Activated CD8-positive, alpha-beta memory T cell treated with anti-CD3 and anti-CD28 coated beads for 36 hours (primary cell): Measurements from ENCODE around the gene TPD52L2. TPM values are rescaled to one million over a fixed set of nuclear protein-coding genes. Genes with fewer than 3 reads are reported as not detected.

Source experiments
- CTCF ChIA-PET: fragments of 350-600 bp; sonication (Branson Sonifier 250); formaldehyde crosslinking; loops from one replicate; lab custom pipeline; 2021; ENCODE audit warnings: antibody characterized with exemption; lab: Charles Lee
- POLR2A ChIA-PET: fragments of 350-600 bp; sonication (Branson Sonifier 250); formaldehyde crosslinking; loops from one replicate; lab custom pipeline; 2021; ENCODE audit warnings: antibody characterized with exemption; lab: Charles Lee
- total RNA-seq, 2 experiments: library from RNA; stranded (reverse); gene quantifications; one replicate each; pipeline ENCODE4 v1.2.3, GENCODE V29; 2021

TPD52L2 gene
- total RNA-seq, 2 experiments from 2014 or later = 62.7 to 67.0 TPM

GRCh38 chr20:63886921-63887320, 21.9 kb downstream of the TPD52L2 start:
- ChIA-PET CTCF (no interaction called here), POLR2A (no interaction called here)

- CTCF ChIA-PET = no interaction called here
- POLR2A ChIA-PET = no interaction called here
Measured at GRCh38 chr20:63889241-63890200, 24.5 kb downstream of the TPD52L2 start.

- POLR2A ChIA-PET = no interaction called here
- CTCF ChIA-PET = no interaction called here
Measured at GRCh38 chr20:63890201-63890576, 25.1 kb downstream of the TPD52L2 start.

DNA sequence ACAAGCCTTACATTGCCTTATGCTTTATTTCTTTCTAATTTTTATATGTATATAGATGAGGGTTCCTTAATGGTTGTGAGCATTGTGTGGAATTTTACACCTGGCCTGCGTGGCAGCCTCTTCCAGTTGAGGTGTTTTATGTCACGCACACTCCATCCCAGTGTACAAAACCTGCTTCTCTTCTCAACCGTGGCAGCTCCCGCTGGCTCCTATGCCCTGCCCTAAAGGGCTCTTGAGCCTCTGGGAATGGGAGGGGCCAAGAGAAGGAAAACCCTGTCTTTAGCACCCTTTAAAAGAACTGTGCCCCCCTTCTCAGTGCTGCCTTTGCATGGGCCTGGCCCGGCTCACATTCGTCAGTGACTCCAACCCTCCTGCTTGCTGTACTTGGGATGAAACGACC, 25.5 kb downstream of the TPD52L2 start:
- CTCF ChIA-PET = no interaction called here
- POLR2A ChIA-PET = no interaction called here

GRCh38 chr20:63891061-63892002, 26.3 kb downstream of the TPD52L2 start:
- ChIA-PET CTCF (interaction anchor here (0.6 kb wide), 1 partner anchor 46 kb away, joined by 3 read pairs; no protein-coding TSS in a partner anchor), POLR2A (no interaction called here)

DNA sequence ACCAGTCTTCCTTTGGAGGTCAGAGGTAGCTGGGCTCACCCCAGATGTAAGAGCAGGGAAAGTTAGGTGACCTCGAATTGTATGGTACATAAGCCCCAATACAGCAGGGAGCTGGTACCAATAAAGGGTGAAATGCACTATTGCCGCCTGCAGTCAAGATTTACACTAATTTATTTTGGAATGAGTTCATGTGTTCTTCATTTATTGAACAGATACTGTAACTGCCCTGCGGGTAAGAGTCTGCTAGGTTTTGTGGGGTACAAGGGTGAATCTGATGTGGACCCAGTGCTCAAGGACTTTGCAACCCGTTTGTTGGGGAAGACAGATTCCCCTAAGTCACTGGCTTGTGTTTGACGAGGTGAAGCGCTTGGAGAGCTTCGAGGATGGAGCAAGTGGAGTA, 27.3 kb downstream of the TPD52L2 start:
- ChIA-PET CTCF (no interaction called here), POLR2A (no interaction called here)

DNA sequence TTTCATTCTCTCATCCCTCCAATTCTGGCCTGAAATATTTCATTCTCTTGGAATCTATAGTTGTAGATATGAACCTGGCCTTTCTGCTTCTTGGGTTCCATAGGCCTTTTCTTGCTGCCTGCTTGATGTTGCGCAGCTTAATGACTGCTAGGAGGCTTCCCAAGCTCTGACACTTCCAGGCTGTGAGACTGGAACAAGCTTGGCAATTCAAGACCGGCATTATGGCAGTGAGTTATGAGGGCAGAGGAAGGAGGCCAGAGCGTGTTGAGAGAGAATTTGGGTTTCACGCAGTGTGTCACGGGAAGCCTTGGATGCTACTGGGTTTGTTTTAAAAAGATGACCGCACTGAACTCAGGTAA, 28.9 kb downstream of the TPD52L2 start:
- CTCF ChIA-PET = interaction anchor here (1.0 kb wide), 1 partner anchor 61 kb away, joined by 3 read pairs; no protein-coding TSS in a partner anchor
- POLR2A ChIA-PET = interaction anchor here (1.1 kb wide), 1 partner anchor 373 kb away, joined by 3 read pairs; no protein-coding TSS in a partner anchor

GRCh38 chr20:63894358-63895201, 29.5 kb downstream of the TPD52L2 start, which contains the start of gene DNAJC5:
TSS of gene DNAJC5 (plus strand) at chr20:63895126. CDS start at chr20:63928346, 33,220 bp downstream.
- ChIA-PET CTCF (interaction anchor here (1.0 kb wide), 1 partner anchor 61 kb away, joined by 3 read pairs; no protein-coding TSS in a partner anchor), POLR2A (interaction anchor here (1.1 to 1.4 kb wide), 2 partner anchors 85 to 374 kb away, joined by 3 to 5 read pairs; partner anchors contain the start of gene SAMD10)

GRCh38 chr20:63895202-63895951, 30.3 kb downstream of the TPD52L2 start:
- CTCF ChIA-PET = no interaction called here
- POLR2A ChIA-PET = interaction anchor here (0.8 to 2.6 kb wide), 3 partner anchors 30 to 623 kb away, joined by 3 to 13 read pairs (median 5); partner anchors contain the start of genes SAMD10 and TPD52L2

DNA sequence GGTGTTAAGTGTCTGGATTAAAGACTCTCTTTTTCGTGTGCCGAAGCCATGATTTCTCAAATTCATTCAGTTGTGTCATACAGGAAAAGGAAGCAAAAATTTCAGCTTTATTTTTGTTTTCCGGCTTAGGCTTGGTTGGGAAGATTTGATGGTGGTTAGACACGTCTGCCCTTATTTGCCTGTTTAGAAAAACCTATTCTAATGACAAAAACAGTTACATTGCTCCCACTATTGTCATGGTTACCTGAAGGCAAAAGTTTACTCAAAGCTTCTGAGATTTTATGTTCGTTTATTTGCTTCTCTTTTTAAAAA, 30.8 kb downstream of the TPD52L2 start:
- POLR2A ChIA-PET = interaction anchor here (0.8 to 2.6 kb wide), 3 partner anchors 31 to 624 kb away, joined by 3 to 13 read pairs (median 5); partner anchors contain the start of genes SAMD10 and TPD52L2
- CTCF ChIA-PET = interaction anchor here (1.0 kb wide), 1 partner anchor 142 kb away, joined by 4 read pairs; no protein-coding TSS in a partner anchor

- ChIA-PET POLR2A (interaction anchor here (2.6 kb wide), 1 partner anchor 31 kb away, joined by 13 read pairs; the partner anchor contains the start of gene TPD52L2), CTCF (interaction anchor here (1.0 kb wide), 1 partner anchor 142 kb away, joined by 4 read pairs; no protein-coding TSS in a partner anchor)
Measured at GRCh38 chr20:63896264-63897105, 31.4 kb downstream of the TPD52L2 start.

GRCh38 chr20:63897978-63898561, 33.0 kb downstream of the TPD52L2 start:
- CTCF ChIA-PET = no interaction called here
- POLR2A ChIA-PET = no interaction called here

DNA sequence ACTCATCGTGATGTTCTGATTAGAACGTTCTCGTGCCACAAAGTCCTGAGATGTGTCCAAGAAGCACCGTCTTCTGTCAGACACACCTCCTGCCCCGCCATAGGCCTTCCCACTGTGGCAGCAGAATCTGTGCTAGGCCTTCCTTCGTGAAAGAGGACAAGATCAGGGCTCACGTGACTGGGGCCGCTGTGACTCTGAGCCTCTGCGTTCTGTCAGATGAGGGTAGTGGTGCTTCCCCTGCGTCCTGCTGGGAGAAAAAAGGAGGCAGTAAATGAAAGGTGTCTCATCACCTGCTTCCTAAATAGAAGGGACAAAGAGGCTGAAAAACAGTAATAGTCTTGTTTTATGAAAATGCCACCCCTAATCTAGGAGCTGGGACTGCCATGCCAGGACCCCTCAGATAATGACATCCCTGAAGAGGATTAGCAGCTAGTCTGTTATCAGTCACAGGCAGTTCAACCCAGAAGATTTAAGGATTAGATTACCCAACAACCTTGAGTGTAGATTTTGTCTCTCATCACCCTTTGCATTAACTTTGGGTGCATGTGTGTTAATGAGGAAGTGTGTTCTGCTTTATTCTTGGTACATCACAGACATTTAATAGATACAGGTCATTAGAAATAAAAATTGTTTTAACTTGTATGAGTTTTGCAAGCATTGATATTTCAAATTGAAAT, 34.0 kb downstream of the TPD52L2 start:
- CTCF ChIA-PET = no interaction called here
- POLR2A ChIA-PET = no interaction called here

GRCh38 chr20:63900413-63900812, 35.3 kb downstream of the TPD52L2 start:
- CTCF ChIA-PET = interaction anchor here (0.7 to 1.6 kb wide), 2 partner anchors 73 to 1420 kb away, joined by 3 to 4 read pairs; no protein-coding TSS in a partner anchor
- POLR2A ChIA-PET = no interaction called here

- ChIA-PET CTCF (interaction anchor here (1.0 kb wide), 1 partner anchor 38 kb away, joined by 3 read pairs; no protein-coding TSS in a partner anchor), POLR2A (interaction anchor here (0.6 kb wide), 1 partner anchor 154 kb away, joined by 3 read pairs; no protein-coding TSS in a partner anchor)
Measured at GRCh38 chr20:63903796-63904561, 38.9 kb downstream of the TPD52L2 start.
